Duodenal mucosa (tissue), 2 donors: ENCODE measurements around the gene CACNA1D.

ENCODE experiments used
- H3K27ac ChIP-seq: one replicate; pipeline ENCODE4 v1.7.0; 2013; ENCODE audit warnings: low read depth, low read length
- H3K27me3 ChIP-seq, 2 donors: one replicate each; pipeline ENCODE4 v1.7.0; 2013; ENCODE audit warnings: low read length in 2 of 2, control low read depth in 1 of 2; ENCODE audit not compliant: insufficient read depth in 2 of 2, control insufficient read depth in 1 of 2
- H3K36me3 ChIP-seq, 2 donors: one replicate each; pipeline ENCODE4 v1.7.0; 2013; ENCODE audit warnings: low read length in 2 of 2, control low read depth in 1 of 2; ENCODE audit not compliant: insufficient read depth in 2 of 2, control insufficient read depth in 1 of 2
- H3K4me1 ChIP-seq, 2 donors: one replicate each; pipeline ENCODE4 v1.7.0; 2013; ENCODE audit warnings: low read length in 2 of 2, control low read depth in 1 of 2; ENCODE audit not compliant: insufficient read depth in 2 of 2, control insufficient read depth in 1 of 2
- H3K4me3 ChIP-seq, 2 donors: one replicate each; pipeline ENCODE4 v1.7.0; 2013; ENCODE audit warnings: low read length in 2 of 2, low read depth in 1 of 2
- H3K9ac ChIP-seq, 2 donors: one replicate each; pipeline ENCODE4 v1.7.0; 2013; ENCODE audit warnings: low read length in 2 of 2, low read depth in 1 of 2
- H3K9me3 ChIP-seq, 2 donors: one replicate each; pipeline ENCODE4 v1.7.0; 2013; ENCODE audit warnings: low read length in 2 of 2, control low read depth in 1 of 2; ENCODE audit not compliant: control insufficient read depth in 1 of 2

Gene CACNA1D

GRCh38 chr3:53691349-53691748 lies 196.9 kb downstream of the CACNA1D start:
- H3K9me3 ChIP-seq: no peaks in the 10 kb centered on the region
- H3K9ac ChIP-seq: no peak overlapping the region
- H3K27me3 ChIP-seq: peaks cover 0 to 3% of the 10 kb centered on the region in 2 donors
- H3K4me1 ChIP-seq: peaks cover 0 to 14% of the 10 kb centered on the region in 2 donors
- H3K4me3 ChIP-seq: no peak overlapping the region
- no peaks in the 10 kb centered on the region for H3K36me3 ChIP-seq
- no peak overlapping the region for H3K27ac ChIP-seq

DNA sequence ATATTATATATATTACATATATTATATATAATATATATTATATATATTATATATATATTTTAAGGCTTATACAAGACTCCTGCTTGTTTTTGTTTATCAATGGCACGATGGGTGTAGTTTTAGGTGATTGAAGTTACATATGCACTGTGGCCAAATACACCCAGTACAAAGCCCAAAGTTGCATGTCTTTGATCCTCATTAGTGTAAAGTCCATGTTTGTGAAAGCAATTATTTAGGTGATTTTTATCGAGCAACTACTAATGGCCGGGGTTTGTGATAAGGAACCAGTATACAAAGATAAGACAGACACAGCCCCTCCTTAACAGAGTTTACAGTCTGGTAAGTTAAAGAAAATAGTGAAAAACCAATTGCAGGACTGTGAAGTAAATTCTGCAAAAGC lies 197.5 kb downstream of the CACNA1D start:
- Histone ChIP-seq H3K9me3 (no peaks in the 10 kb centered on the region), H3K27me3 (peaks cover 0 to 3% of the 10 kb centered on the region in 2 donors), H3K4me3 (no peak overlapping the region), H3K9ac (no peak overlapping the region), H3K4me1 (peaks cover 0 to 14% of the 10 kb centered on the region in 2 donors), H3K27ac (no peak overlapping the region), H3K36me3 (no peaks in the 10 kb centered on the region)

DNA sequence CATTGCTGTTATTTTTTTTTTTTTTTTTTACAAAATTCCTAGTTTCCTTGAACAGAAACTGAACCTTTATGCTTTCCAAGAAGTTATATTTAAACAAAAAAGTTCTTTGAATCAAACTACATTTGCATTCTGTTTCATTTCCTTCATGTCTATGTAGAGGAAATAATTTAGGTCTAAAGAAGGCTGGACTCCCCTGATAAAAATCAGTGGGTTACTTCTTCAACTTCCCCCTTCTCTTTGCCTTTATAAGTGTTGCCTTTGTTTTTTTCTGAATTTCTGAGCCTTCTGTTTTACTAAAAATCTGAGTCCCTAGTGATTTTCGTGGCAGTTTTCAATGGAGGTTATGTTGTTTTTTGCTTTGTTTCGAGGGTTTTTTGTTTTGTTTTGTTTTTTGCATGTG lies 199.0 kb downstream of the CACNA1D start:
- H3K9ac ChIP-seq: no peak overlapping the region
- no peak overlapping the region for H3K27ac ChIP-seq
- H3K4me3 ChIP-seq: no peak overlapping the region
- H3K4me1 ChIP-seq: peaks cover 0 to 14% of the 10 kb centered on the region in 2 donors
- H3K27me3 ChIP-seq: peaks cover 0 to 3% of the 10 kb centered on the region in 2 donors
- H3K36me3 ChIP-seq: no peaks in the 10 kb centered on the region
- H3K9me3 ChIP-seq: no peaks in the 10 kb centered on the region

GRCh38 chr3:53694046-53694445 lies 199.6 kb downstream of the CACNA1D start:
- no peak overlapping the region for H3K4me3 ChIP-seq
- H3K4me1 ChIP-seq: peaks cover 0 to 14% of the 10 kb centered on the region in 2 donors
- H3K27me3 ChIP-seq: peaks cover 0 to 3% of the 10 kb centered on the region in 2 donors
- no peaks in the 10 kb centered on the region for H3K36me3 ChIP-seq
- no peak overlapping the region for H3K9ac ChIP-seq
- no peak overlapping the region for H3K27ac ChIP-seq
- no peaks in the 10 kb centered on the region for H3K9me3 ChIP-seq

DNA sequence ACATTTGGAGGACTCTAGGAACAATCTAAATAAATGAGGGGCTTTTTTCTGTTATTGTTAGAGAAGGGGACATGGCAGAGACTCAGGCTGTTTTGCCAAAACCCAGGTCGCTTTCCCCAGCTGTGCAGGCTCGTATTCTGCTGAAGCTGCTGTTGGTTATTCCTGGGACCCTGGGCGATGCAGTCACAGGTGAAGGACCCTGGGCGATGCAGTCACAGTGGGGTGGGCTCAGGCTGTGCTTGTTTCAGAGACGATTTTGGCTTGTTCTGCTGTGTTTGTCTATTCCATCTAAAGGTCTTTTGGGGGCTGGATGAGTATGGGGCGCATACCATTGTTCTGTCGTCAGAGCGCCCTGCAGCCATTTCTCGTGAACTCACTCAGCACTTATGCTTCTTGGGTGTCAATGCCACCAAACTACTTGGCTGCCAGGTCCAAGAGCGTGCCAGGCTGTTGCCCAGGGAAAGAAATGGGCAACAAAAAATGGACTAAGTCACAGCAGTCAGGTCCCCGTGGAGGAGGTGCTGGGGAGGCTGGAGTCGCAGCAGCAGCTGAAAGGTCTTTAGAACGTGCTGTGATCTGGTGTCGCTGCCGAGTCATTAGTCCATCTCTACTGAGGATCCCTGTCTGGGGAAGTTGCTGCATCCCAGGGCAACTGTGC lies 200.4 kb downstream of the CACNA1D start:
- H3K4me1 ChIP-seq: peaks cover 0 to 14% of the 10 kb centered on the region in 2 donors
- H3K9me3 ChIP-seq: no peaks in the 10 kb centered on the region
- no peaks in the 10 kb centered on the region for H3K36me3 ChIP-seq
- peaks cover 0 to 3% of the 10 kb centered on the region in 2 donors for H3K27me3 ChIP-seq
- no peak overlapping the region for H3K9ac ChIP-seq
- no peak overlapping the region for H3K4me3 ChIP-seq
- H3K27ac ChIP-seq: no peak overlapping the region

DNA sequence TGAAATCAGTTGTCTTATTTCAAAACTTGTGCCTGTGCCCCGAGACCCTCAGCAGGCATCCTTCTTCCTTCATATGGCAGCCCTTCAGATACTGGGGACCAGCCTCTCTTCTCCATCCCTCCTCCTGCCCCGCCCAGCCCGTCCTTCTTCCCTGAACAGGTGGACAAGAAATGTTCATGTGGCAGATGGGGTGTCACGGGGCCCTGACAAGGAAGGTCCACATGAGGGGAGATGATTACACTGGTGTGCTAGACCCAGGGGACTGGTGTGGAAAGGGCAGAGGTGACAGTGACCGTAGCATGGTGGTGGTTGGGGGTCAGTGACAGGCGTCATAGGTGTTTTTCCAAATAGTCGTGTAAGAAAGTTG lies 200.9 kb downstream of the CACNA1D start:
- H3K4me3 ChIP-seq: no peak overlapping the region
- H3K4me1 ChIP-seq: peaks cover 0 to 14% of the 10 kb centered on the region in 2 donors
- H3K27me3 ChIP-seq: peaks cover 0 to 3% of the 10 kb centered on the region in 2 donors
- no peak overlapping the region for H3K9ac ChIP-seq
- no peak overlapping the region for H3K27ac ChIP-seq
- no peaks in the 10 kb centered on the region for H3K9me3 ChIP-seq
- no peaks in the 10 kb centered on the region for H3K36me3 ChIP-seq

DNA sequence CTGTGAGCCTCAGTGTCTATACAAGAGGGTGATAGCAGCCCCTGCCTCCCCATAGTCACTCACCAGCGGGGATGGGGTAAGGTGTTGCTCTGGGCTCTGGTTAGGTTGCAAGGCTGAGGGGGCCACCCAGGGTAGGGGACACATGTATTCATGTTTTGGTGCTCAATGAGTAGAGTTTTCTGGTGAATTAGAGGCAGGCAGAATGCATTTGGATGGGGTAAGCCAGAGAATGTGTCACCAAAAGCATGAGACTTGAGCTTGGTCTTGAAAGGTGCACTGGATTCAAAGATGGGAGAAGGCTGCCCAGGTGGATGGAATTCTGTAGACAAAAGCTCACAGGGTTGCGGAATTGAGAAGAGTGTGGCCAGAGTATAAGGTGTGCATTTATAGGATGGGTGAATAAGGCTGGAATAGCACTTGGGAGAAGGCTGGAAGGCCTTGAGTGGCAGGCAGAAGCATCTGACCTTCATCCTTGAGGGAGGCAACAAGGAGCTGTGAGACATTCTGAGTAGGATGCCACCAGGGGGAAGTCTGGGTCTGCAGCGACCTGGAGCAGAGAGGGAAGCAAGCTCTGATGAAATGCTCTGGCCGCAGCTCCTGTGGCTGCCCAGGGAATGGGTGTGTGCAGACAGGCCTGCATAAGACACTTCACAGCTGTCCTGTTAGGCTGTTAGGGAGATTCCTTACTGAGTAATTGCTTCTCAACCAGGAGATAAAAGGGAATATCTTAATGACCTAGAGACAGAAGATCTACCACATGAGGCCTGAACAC lies 202.2 kb downstream of the CACNA1D start:
- H3K36me3 ChIP-seq: no peaks in the 10 kb centered on the region

GRCh38 chr3:53700441-53700840 lies 206.0 kb downstream of the CACNA1D start:
- no peak overlapping the region for H3K27ac ChIP-seq
- H3K4me3 ChIP-seq: no peak overlapping the region
- H3K9me3 ChIP-seq: no peaks in the 10 kb centered on the region
- no peaks in the 10 kb centered on the region for H3K27me3 ChIP-seq
- H3K36me3 ChIP-seq: peaks cover 0 to 5% of the 10 kb centered on the region in 2 donors
- H3K9ac ChIP-seq: no peak overlapping the region
- H3K4me1 ChIP-seq: no peaks in the 10 kb centered on the region

More for the DNA sequence above, 202.2 kb downstream of the CACNA1D start:
- H3K9ac ChIP-seq: no peak overlapping the region
- no peak overlapping the region for H3K4me3 ChIP-seq
- H3K27me3 ChIP-seq: peaks cover 0 to 3% of the 10 kb centered on the region in 2 donors
- no peaks in the 10 kb centered on the region for H3K9me3 ChIP-seq
- H3K27ac ChIP-seq: no peak overlapping the region
- H3K4me1 ChIP-seq: peaks cover 0 to 12% of the 10 kb centered on the region in 2 donors

GRCh38 chr3:53702776-53703530 lies 208.5 kb downstream of the CACNA1D start:
- H3K9ac ChIP-seq: no peak overlapping the region
- H3K9me3 ChIP-seq: no peaks in the 10 kb centered on the region
- H3K27me3 ChIP-seq: no peaks in the 10 kb centered on the region
- no peak overlapping the region for H3K4me3 ChIP-seq
- peaks cover 0 to 5% of the 10 kb centered on the region in 2 donors for H3K36me3 ChIP-seq
- no peak overlapping the region for H3K27ac ChIP-seq
- H3K4me1 ChIP-seq: peaks cover 0 to 5% of the 10 kb centered on the region in 2 donors
